Colonic mucosa (tissue), 4 donors: ENCODE measurements around the gene MYLK3. TPM values are rescaled to one million over a fixed set of nuclear protein-coding genes. Genes with fewer than 3 reads are reported as not detected.

Experiments
- DNase-seq: peaks from one replicate; pipeline ENCODE4 v3.0.0-alpha.2; 2020
- H3K27ac ChIP-seq: fragments of 200-600 bp; one replicate; pipeline ENCODE4 v1.8.0; 2021
- H3K27me3 ChIP-seq: fragments of 200-600 bp; one replicate; pipeline ENCODE4 v1.8.0; 2021
- H3K36me3 ChIP-seq: fragments of 200-600 bp; one replicate; pipeline ENCODE4 v1.8.0; 2021
- H3K4me1 ChIP-seq: fragments of 200-600 bp; one replicate; pipeline ENCODE4 v1.8.0; 2021; ENCODE audit warnings: mild to moderate bottlenecking
- H3K4me3 ChIP-seq: fragments of 200-600 bp; one replicate; pipeline ENCODE4 v1.8.0; 2021
- H3K9ac ChIP-seq, 2 donors: one replicate each; pipeline ENCODE4 v1.7.0; 2013; ENCODE audit warnings: control low read depth in 2 of 2, low read depth in 2 of 2, low read length in 2 of 2
- H3K9me3 ChIP-seq: fragments of 200-600 bp; one replicate; pipeline ENCODE4 v1.8.0; 2021
- intact Hi-C: fragments of 100-400 bp; cut with DNase I; formaldehyde crosslinking; loops from one replicate; pipeline ENCODE4 v1.14.1; 2022
- total RNA-seq, 2 donors: library from RNA; stranded (reverse); fragmentation: NEBNext Ultra II Directional in 1 of 2; extraction: Animal tissue kit (Norgen Biotek cat#: 25700) in 1 of 2; gene quantifications; one replicate each; pipeline ENCODE4 v1.2.1, GENCODE V29; 2021
- TF ChIP-seq, protein P1 (sequence below): fragments of 200-600 bp; IDR thresholded peaks from one replicate; pipeline ENCODE4 v1.8.0; 2022; ENCODE audit warnings: antibody characterized with exemption, mild to moderate bottlenecking
- donor health status: healthy.
- donor health status: DM: no; HTN: no; CAD: no.
- donor health status: DM: no; HTN: no; CAD: no.

MYLK3 gene
- total RNA-seq, 2 donors from 2014 or later, result 0.58 TPM; not detected in 1

DNA sequence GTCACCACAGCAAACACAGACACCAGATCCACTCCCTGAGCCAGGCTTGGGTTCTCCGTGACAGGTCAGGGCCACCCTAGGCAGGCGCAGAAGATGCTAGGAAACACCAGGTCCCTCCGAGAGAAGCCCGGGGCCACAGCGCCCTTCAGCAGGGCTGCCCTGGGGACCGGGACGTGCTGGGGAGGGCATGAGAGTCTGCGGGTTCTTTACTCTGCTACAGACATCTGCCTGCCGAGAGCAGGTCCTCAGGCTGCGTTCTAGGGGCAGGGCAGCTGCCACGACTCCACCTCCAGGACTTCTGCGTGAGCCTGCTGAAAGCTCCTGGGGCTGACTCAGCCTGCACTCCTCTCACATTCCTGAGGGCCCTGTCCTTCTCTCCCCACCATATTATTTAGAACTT is 11.4 kb downstream of the MYLK3 start:
- no peaks in the 10 kb centered on the region for H3K36me3 ChIP-seq
- H3K4me3 ChIP-seq, result no peak overlapping the region
- DNase-seq, result no peak
- no peaks in the 10 kb centered on the region for H3K4me1 ChIP-seq
- no peaks in the 10 kb centered on the region for H3K27me3 ChIP-seq
- no peaks in the 10 kb centered on the region for H3K9me3 ChIP-seq
- no peak overlapping the region for H3K9ac ChIP-seq
- TF ChIP-seq, protein P1, sequence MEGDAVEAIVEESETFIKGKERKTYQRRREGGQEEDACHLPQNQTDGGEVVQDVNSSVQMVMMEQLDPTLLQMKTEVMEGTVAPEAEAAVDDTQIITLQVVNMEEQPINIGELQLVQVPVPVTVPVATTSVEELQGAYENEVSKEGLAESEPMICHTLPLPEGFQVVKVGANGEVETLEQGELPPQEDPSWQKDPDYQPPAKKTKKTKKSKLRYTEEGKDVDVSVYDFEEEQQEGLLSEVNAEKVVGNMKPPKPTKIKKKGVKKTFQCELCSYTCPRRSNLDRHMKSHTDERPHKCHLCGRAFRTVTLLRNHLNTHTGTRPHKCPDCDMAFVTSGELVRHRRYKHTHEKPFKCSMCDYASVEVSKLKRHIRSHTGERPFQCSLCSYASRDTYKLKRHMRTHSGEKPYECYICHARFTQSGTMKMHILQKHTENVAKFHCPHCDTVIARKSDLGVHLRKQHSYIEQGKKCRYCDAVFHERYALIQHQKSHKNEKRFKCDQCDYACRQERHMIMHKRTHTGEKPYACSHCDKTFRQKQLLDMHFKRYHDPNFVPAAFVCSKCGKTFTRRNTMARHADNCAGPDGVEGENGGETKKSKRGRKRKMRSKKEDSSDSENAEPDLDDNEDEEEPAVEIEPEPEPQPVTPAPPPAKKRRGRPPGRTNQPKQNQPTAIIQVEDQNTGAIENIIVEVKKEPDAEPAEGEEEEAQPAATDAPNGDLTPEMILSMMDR, result no peak
- intact Hi-C loops, result no loop called here
- H3K27ac ChIP-seq, result no peak overlapping the region

DNA sequence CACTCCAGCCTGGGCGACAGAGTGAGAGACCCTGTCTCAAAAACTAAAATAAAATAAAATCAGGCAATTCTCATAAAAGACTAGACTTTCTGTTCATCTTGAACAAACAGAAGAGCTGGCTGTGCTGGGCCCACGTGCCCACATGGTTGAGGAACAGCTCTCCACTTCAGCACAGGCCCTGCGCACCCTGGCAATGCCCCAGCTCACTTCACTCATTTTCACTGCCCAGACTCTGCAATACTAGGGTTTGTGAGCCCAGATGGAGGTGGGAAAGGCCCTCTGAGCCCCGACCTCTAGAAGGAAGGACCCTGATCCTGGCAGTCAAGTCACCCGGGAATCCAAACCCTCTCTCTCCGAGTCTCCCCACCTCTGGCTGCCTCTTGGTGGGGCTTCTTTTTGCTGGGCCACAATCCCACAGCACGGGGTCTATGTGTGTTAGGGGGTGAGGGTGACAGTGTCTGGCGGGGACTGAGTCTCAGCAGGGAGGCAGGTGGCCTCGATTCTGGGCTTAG is 14.8 kb downstream of the MYLK3 start:
- TF ChIP-seq, protein P1, result no peak
- DNase-seq, result no peak

DNA sequence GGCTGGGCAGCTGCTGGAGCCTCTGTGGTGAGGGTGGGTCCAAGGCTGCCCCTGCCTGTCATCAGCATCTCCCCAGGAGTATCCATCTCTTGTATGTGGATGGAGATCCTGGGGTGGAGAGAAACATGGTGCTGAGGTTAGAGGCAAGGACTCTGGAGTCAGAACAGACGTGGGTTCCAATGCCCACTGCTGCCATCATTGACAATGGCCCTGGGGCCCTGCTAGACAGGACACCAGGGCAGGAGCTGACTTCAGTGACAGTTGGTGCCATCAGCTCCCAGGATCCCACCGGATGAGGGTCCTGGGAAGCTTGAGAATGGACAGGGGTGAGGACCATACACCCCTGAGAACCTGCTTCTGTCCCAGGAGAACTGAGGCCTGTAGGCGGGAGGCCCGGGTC is 15.6 kb downstream of the MYLK3 start:
- Histone ChIP-seq H3K27me3 (no peaks in the 10 kb centered on the region), H3K9me3 (no peaks in the 10 kb centered on the region), H3K27ac (no peak overlapping the region), H3K4me1 (no peaks in the 10 kb centered on the region), H3K4me3 (no peak overlapping the region), H3K9ac (no peak overlapping the region), H3K36me3 (no peaks in the 10 kb centered on the region)
- TF ChIP-seq, protein P1, result no peak
- no peak for DNase-seq
- intact Hi-C loops, result no loop called here

More for the DNA sequence above, 14.8 kb downstream of the MYLK3 start:
- H3K36me3 ChIP-seq, result no peaks in the 10 kb centered on the region
- H3K9me3 ChIP-seq, result no peaks in the 10 kb centered on the region
- intact Hi-C loops, result no loop called here
- no peaks in the 10 kb centered on the region for H3K27me3 ChIP-seq
- H3K9ac ChIP-seq, result no peak overlapping the region
- H3K4me3 ChIP-seq, result no peak overlapping the region
- no peaks in the 10 kb centered on the region for H3K4me1 ChIP-seq
- no peak overlapping the region for H3K27ac ChIP-seq

DNA sequence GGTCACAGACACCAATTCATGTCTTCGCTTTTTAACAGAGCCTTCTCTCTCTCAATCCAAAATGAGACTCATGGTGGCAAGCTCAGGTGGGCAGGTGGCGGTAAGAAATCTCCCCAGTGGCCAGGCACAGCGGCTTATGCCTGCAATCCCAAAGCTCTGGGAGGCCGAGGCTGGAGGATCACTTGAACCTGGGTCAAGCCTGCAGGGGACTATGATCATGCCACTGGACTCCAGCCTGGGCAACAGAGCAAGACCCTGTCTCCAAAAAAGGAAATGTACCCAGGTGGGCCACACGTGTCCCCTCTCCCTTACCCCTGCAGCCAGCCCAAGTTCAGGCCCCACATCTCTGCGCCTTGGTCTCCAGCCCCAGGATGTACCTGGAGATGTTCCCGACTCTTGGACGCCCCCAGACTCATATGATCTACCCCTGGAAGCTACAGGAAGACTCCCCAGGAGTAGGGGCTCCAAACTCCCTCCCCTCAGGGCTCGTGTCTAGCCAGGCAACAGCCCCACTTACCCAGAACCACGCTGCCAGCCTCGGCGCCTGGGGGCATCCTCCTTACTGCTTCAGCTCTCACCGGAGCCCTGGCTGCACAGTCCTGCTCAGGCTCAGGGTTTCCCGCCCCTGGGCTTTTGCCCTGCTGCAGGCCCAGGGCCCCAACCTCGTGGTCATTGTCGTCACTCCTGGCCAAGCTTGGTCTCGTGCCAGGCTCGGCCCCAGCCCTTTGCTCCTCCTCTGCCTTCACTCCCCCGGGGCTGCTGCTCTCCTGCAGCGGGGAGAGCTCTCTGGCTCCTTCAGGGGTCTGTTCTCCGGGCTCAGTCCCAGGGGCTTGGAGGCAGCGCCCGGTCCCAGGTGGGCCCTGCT is 16.2 kb downstream of the MYLK3 start:
- Histone ChIP-seq H3K9me3 (no peaks in the 10 kb centered on the region), H3K27me3 (no peaks in the 10 kb centered on the region), H3K4me1 (no peaks in the 10 kb centered on the region), H3K27ac (no peak overlapping the region), H3K9ac (no peak overlapping the region), H3K4me3 (no peak overlapping the region), H3K36me3 (no peaks in the 10 kb centered on the region)
- intact Hi-C loops, result no loop called here
- DNase-seq, result no peak
- TF ChIP-seq, protein P1, result no peak

DNA sequence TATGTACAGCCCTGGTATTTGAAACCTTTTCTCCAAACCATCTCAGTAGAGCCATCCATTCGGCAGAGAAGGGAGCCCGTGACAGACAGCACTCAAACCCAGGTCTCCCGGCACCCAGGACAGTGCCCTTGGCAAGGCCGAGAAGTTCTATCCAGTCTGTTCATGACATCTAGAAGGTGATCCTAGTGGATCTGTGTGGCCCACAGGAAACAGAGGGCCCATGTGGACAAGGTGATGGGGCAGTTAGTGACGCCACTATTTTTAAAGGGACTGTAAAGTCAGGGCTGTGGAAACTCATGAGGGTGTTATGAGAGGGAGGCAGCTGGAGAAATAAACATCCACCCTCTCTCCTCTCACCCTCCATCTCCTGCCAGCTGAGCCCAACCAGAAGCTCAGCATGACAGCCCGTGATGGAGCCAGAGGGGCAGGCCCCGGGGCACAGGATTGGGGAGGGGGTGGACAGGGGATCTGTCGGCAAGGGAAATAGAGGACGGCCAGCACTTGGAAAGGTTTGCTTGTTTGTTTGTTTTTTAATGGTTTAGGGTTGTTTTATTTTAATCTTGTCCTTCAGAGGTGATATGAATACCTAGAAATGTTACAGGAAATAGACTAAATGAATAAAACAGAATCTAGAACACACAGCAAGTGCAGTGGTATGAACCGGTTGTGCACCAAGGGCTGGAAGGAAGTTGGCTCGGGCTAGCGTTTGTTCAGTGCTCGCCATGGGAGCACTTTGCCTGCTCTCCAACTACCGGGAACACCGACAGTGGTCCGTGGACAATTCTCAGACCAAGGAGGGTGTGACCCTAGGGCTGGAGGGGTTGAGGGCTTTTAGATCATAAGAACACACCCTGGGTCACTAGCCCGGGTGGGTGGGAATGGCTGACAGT is 17.1 kb downstream of the MYLK3 start:
- DNase-seq, result no peak
- TF ChIP-seq, protein P1, result no peak
- intact Hi-C loops, result no loop called here

More for the DNA sequence above, 17.1 kb downstream of the MYLK3 start:
- Histone ChIP-seq H3K27me3 (no peaks in the 10 kb centered on the region), H3K27ac (no peak overlapping the region), H3K4me3 (no peak overlapping the region), H3K36me3 (no peaks in the 10 kb centered on the region), H3K4me1 (no peaks in the 10 kb centered on the region), H3K9me3 (no peaks in the 10 kb centered on the region), H3K9ac (no peak overlapping the region)
